ENCODE measurements around the gene NAV3.

The NAV3 gene

DNA sequence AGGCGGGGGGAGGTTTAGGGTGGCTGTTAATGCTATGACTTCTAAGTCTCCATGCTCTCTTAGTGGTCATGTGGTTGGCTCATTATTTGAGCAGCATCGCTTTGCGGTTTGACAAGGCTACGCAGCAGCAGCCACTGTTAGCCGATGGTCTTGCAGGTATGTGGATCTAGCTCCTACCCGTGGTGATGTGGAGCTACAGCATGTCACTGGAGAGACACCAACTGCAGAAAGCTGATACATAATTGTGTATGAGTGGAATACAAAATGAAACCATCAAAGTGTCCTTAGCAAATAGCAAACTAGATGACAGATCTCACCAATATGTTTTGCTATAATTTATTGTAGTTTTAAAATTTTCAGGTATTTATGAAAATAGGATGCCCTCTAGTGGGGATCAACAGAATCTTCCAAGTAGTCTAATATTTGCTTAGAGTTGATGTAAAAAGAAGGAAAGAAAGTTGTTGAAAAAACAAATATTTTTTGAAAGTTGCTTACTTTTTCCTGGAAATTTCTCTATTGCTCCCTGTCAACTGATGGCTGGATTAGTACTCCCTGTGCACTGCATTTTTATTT is 94.9 kb downstream of the NAV3 start:
- no peak for DNase-seq

- no peak for DNase-seq
Observed at GRCh38 chr12:77928078-77928477, 97.4 kb downstream of the NAV3 start.

DNA sequence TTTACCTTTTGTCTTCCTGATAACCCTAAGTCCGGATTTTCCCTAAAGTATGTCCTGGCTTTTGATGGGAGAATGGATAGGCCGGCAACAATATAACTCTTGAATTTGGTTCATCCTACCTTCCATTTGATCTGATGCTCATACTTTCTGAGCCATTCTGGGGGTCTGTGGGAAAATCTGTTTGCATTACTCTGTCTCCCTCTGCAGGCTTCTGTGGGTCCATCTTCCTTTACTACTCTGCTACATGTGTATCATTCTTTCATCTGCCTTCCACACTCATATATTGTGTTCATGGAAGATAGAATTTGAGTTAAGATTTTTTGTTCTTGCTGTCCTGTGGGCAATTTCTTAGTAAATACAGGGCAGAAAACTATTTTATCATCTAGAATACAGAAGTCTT is 101.5 kb downstream of the NAV3 start:
- DNase-seq: no peak

DNA sequence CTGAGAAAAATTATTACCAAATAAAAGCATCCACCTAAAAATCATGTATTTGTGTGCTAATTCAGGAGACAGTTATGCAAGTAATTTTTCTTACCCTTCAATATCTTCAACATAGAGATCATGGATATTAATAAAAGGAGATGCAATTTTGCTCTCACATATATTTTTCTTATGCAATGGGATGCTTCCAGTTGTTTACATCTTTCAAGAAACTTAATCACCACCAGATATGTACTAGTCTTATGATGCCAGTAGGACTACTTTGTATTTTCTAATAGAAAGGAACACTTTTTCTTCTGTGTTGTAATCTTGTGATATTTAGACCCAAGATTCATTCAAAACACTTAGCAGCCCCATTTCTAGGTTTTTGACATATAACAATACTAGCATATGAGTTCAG is 107.6 kb downstream of the NAV3 start:
- no peak for DNase-seq

- DNase-seq: no peak
Observed at GRCh38 chr12:77940011-77940423, 109.3 kb downstream of the NAV3 start.

GRCh38 chr12:77940567-77940966 is 109.9 kb downstream of the NAV3 start:
- no peak for DNase-seq

DNA sequence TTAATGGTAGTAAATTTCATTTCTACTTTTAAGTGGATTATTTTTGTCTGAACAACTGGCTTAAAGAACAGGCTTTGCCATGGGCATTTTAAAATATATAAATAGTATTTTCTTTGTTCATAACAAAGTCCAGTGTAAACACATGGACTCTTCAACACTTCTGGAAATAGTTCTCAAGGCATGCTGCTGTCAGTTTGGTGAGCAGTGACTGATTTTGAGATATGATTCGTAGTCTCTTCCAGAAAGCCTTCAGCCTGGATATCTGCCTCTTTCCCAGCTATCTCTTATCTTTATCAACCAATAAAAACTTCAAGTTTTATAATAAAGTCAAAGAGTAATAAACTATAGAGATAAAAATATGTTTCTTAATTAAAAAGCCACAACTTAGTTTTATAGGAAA is 110.7 kb downstream of the NAV3 start:
- DNase-seq: no peak

- no peak for DNase-seq
Observed at GRCh38 chr12:77943466-77943865, 112.8 kb downstream of the NAV3 start.

GRCh38 chr12:77946541-77947061 is 115.9 kb downstream of the NAV3 start:
- DNase-seq: no peak

DNA sequence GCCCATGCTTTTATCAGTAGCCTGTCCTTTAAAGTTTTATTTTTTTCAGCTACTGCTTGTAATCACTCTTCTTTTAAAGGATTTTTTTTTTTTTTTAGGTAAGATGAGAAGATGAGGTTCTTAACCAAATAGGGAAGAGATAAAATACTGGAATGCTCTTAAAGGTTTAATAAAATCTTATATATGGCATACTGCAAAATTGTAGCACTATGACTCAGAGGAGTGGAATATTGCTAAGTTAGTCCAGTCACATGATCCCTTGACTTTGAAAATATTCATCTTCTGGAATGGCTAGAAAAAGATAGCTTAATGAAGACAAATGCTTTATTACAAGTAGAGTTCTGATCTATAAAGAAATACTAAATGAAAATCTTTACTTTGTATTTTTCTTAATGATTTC is 116.6 kb downstream of the NAV3 start:
- no peak for DNase-seq

DNA sequence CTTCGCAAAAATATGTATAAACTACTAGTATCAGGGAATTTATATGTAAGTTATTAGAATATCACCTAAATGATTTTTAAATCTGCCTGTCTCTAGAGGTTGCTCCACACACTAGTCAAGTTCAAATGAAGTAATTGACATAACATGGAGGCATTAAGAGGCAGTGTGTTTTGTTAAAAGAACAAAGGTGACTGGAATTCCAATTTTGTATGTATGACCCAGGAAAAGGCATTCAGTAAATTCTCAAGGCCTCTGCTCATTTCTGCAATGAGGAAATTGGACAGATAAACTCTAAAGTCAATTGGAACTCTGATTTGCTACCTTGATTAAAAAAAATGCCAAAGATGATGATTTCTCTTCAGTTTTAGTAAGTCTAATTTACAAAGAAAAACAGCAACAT is 117.1 kb downstream of the NAV3 start:
- no peak for DNase-seq

- DNase-seq: no peak
Observed at GRCh38 chr12:77949943-77950342, 119.2 kb downstream of the NAV3 start.

DNA sequence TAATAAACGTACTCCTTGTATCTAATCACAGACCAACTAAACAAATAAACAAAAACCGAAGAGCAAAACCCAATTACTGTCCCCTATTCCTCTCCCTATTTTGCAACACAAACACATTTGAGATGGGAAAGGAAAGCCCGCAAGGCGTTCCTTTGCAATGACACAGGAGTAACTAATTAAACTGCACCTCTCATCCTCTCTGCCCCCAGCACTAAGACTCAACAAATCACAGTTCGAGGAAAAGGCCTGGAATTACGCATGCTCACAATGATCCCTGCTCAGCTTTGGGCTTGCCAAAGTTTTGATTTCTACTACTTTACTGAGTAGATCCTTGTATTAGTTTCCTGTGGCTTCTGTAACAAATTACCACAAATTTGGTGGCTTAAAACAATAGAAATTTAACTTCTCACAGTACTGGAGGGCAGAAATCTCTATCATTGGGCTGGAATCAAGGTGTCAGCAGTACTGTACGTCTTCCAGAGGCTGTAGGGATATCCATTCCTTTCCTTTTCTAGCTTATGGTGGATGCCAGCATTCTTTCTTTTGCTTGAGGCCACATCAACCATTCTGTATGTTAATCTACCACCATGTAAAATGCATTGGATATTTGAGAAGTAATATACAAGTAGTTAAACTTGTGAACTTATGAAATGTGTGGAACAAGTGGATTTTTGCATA is 123.0 kb downstream of the NAV3 start:
- DNase-seq: no peak

GRCh38 chr12:77954206-77954555 is 123.5 kb downstream of the NAV3 start:
- no peak for DNase-seq

DNA sequence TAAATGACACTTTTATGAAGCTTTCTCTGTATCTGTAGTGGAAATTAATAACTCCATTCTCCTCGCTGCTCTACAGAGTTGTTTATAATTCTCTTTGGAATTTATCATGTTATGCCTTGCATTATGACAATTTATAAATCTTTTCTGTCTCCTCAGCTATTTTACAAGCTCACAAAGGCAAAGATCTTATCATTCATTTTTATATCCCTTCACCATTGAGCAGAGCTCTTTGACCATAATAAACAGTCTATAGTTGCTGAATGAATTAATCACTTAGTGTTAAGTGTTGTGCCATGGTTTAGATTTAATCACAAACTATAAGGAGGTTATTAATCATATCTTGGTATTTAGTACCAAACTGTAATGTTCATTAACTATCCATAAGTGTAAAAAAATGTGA is 126.4 kb downstream of the NAV3 start:
- DNase-seq: no peak

DNA sequence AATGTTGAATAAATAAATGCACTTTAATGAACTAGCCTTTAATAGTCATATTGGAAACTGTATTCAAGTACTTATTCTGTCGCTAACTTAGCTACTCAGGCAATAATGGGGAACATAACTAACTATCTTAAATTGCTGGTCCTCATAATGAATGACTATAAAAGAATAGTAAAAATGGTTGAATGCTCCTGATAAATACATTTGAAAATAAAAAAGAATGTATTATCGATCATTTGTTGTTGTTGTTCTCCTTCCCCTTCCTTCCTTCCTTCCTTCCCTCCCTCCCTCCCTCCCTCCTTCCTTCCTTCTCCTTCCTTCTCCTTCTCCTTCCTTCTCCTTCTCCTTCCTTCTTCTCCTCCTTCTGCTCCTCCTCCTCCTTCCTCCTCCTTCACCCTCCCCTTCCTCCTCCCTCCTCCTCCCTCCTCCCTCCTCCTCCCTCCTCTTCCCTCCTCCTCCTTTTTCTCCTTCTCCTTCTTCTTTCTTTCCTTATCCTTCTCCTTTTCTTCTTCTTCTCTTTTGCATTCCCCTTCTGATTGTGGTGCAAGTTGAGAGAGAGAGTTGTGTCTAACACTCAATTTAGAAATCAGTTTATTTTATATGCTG is 133.0 kb downstream of the NAV3 start:
- DNase-seq: no peak

DNA sequence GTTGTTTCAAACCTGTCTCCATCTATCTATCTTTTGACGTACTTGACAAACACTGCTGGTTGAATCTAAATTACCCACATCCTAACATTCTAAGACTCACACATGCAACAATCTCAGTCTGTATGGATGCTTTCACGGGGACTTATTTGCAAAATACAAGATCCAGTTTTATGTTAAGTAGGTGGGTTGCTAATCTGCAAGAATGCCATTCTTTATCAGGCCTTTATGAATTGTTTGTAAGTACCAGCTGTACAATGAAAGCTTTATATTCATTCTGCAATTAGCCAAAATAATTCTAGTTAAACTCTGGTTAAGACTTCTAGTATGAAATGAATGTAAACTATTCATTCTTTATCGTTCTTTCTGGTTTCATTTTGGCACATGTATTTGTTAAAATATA is 135.1 kb downstream of the NAV3 start:
- DNase-seq: no peak

DNA sequence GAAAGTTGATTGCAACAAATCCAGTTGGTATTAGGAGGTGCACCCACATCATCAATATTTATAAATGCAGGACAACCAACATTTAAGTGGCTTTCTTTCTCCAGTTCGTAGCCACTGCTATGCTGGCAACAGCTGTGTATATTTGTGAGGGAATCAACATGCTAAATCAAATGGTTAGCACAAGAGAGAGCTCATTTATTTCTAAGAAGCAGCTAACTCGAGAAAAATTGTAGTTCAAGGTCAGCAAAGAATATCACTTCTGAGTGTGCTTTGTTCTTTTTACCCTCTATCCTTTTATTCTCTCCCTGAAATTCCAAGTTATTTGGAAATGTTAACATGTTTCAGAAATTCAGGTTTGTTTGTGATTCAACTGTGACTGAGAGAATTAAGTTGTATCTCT is 137.3 kb downstream of the NAV3 start:
- DNase-seq: no peak

DNA sequence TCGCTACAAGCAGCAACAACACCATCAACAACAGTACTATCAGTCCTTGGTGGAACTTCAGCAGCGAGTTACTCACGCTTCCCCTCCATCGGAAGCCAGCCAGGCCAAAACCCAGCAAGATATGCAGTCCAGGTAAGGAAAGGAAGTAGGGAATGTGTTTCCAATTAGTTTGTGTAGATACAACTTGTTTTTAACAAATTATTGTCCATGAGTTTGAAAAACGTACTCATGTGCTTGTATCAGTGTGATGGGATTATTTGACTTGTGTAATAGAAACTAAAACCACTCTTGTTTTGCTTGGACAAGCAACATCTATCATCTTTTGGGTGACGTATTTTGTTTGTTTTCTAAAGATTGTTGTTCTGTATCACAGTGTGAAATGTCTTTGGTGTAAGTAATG is 137.9 kb downstream of the NAV3 start:
- DNase-seq: no peak

- no peak for DNase-seq
Observed at GRCh38 chr12:77973579-77973978, 142.9 kb downstream of the NAV3 start.

- no peak for DNase-seq
Observed at GRCh38 chr12:77974645-77975044, 144.0 kb downstream of the NAV3 start.

GRCh38 chr12:77979597-77980250 is 149.0 kb downstream of the NAV3 start:
- no peak for DNase-seq

- DNase-seq: no peak
Observed at GRCh38 chr12:77980782-77981181, 150.1 kb downstream of the NAV3 start.

DNA sequence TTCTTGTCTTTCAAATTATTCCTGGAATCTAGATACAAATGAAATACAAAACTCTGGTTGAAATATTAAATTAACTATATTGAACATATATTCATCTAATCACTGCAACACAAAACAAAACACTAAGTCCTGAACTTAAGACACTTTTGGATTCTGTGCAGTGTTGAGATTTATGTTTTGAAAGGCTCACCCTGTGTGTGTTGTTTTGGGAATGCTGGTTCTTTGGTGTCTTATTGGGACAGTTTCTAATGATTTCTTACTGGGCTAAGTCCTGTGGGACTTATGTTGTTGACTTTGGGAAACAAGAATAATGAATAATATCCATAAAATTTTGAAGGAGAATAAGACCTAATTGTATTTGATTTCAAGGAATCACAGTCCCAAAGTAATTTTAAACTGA is 153.2 kb downstream of the NAV3 start:
- DNase-seq: no peak

All from stimulated activated naive CD4-positive, alpha-beta T cell treated with Interleukin-2 at 50 U/mL for 16 hours (primary cell).